K562 (cell line): ENCODE data around the gene GIGYF1.

Source experiments
- CBFA2T3 ChIP-seq: fragments of 450-650 bp; IDR thresholded peaks from 2 replicates; pipeline ENCODE4 v1.6.1; 2017
- ZC3H11A ChIP-seq: IDR thresholded peaks from 2 replicates; pipeline ENCODE4 v1.6.1; 2012; ENCODE audit warnings: low read depth, low read length, improper control_type of control experiment
- TF ChIP-seq, protein P1 (sequence below): sonication (generic); formaldehyde crosslinking; IDR thresholded peaks from 2 replicates; pipeline ENCODE4 v1.8.0; 2022; ENCODE audit warnings: mild to moderate bottlenecking, missing genetic modification reagents, borderline replicate concordance

DNA sequence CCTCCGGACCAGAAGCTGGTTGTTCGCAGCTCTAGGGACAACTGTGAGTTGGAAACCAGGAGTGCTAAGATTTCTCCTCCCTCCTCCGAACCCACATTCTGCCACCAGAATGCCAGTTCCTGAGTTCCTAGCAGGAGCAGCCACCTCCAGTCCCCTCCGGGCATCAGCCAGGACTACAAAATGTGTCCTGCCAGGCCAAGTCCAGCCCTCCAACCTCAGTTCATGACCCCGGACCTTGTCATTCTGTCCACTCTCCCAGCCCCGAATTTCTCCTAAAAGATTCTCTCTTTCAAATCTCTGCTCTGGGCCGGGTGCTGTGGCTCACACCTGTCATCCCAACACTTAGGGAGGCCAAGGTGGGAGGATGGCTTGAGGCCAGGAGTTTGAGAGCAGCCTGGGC lies 41.7 kb upstream of the GIGYF1 start:
- TF ChIP-seq, protein P1, sequence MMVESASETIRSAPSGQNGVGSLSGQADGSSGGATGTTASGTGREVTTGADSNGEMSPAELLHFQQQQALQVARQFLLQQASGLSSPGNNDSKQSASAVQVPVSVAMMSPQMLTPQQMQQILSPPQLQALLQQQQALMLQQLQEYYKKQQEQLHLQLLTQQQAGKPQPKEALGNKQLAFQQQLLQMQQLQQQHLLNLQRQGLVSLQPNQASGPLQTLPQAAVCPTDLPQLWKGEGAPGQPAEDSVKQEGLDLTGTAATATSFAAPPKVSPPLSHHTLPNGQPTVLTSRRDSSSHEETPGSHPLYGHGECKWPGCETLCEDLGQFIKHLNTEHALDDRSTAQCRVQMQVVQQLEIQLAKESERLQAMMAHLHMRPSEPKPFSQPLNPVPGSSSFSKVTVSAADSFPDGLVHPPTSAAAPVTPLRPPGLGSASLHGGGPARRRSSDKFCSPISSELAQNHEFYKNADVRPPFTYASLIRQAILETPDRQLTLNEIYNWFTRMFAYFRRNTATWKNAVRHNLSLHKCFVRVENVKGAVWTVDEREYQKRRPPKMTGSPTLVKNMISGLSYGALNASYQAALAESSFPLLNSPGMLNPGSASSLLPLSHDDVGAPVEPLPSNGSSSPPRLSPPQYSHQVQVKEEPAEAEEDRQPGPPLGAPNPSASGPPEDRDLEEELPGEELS (CRISPR knock-in tag) = no peak
- no peak for TF ChIP-seq ZC3H11A
- no peak for TF ChIP-seq CBFA2T3
